ENCODE results near the gene CSRNP3. TPM values are rescaled to one million over a fixed set of nuclear protein-coding genes. Genes with fewer than 3 reads are reported as not detected.
A peak's percentile ranks its signal among the peaks of the same experiment; 100 is the strongest.

The CSRNP3 gene
- total RNA-seq, 1 experiment from 2014 or later = not detected

- DNase-seq (ENCODE audit: low read depth) = no peak
These were observed 212.3 kb downstream of the CSRNP3 start for GRCh38 chr2:165681841-165682240.

- DNase-seq (ENCODE audit: low read depth) = no peak
These were observed 213.0 kb downstream of the CSRNP3 start for GRCh38 chr2:165682546-165682945.

- no peak for DNase-seq (ENCODE audit: low read depth)
These were observed 217.3 kb downstream of the CSRNP3 start for GRCh38 chr2:165686800-165687199.

GRCh38 chr2:165687426-165688002 is 218.0 kb downstream of the CSRNP3 start:
- DNase-seq (ENCODE audit: low read depth) = no peak

DNA sequence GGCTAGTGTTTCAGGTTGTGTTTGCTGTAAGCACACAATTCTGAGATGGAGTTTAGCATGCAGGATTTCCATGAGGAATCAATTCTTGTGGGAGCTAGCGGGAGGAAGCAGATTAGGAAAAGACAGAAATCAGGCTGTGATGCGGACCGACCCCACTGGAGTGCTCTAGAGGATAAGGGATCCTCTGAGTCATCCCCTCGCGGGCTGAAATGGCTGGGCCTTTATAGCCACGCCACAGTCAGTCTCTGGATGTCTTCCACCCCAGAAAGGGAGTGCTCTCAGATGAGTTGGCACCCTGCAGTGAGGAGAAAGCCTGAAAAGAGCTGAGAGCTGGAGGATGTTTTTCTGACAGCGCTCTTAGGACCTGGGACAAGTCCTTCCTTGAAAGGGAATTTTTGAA is 222.1 kb downstream of the CSRNP3 start:
- peak; percentile 21 for DNase-seq (ENCODE audit: low read depth)

- no peak for DNase-seq (ENCODE audit: low read depth)
These were observed 223.4 kb downstream of the CSRNP3 start for GRCh38 chr2:165692906-165693305.

GRCh38 chr2:165693838-165694237 is 224.3 kb downstream of the CSRNP3 start:
- DNase-seq (ENCODE audit: low read depth) = no peak

- no peak for DNase-seq (ENCODE audit: low read depth)
These were observed 228.4 kb downstream of the CSRNP3 start for GRCh38 chr2:165697748-165698443.

GRCh38 chr2:165698444-165698884 is 229.0 kb downstream of the CSRNP3 start:
- DNase-seq (ENCODE audit: low read depth) = peak; percentile 3

- DNase-seq (ENCODE audit: low read depth) = no peak
These were observed 230.4 kb downstream of the CSRNP3 start for GRCh38 chr2:165699946-165700345.

- DNase-seq (ENCODE audit: low read depth) = no peak
These were observed 231.0 kb downstream of the CSRNP3 start for GRCh38 chr2:165700531-165700930.

DNA sequence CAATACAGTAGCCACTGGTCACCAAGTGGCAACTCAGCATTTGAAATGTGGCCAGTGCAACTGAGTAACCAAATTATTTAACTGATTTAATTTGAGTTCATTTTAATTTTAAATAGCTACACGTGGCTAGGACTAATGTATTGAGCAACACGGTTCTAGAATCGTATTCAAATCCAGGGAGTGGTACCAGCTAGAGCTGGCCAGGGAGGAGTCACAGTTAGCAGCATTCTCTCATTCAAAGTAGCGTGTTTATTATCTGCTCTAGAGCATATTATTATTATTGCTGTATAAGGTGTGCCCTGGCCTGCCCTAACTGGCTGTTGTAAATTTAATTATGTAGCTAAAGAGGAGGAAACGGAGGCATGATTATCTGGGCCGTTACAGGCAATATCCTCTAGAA is 231.6 kb downstream of the CSRNP3 start:
- DNase-seq (ENCODE audit: low read depth) = no peak

- no peak for DNase-seq (ENCODE audit: low read depth)
These were observed 237.5 kb downstream of the CSRNP3 start for GRCh38 chr2:165706960-165707487.

DNA sequence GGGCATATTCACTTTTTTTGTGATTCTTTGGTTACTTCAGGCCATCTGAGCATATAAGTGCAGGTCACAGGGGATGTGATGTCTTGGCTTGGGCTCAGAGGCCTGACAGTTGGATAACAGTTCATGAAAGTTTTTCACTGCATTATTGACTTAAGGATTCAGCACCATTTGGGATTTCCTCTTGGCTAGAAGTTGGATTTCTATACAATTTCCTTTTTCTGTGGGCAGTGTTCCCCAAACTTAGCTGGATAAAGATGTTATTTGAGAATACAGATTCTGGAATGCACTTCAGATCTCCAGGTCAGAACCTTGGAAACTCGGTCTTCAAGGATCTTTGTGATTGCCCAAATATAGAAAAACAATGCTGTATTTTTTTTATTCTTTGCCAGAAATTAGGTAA is 246.6 kb downstream of the CSRNP3 start:
- no peak for DNase-seq (ENCODE audit: low read depth)

GRCh38 chr2:165718610-165719210 is 249.2 kb downstream of the CSRNP3 start:
- no peak for DNase-seq (ENCODE audit: low read depth)

- peak; percentile 72 for DNase-seq (ENCODE audit: low read depth)
These were observed 251.0 kb downstream of the CSRNP3 start for GRCh38 chr2:165720511-165720910.

DNA sequence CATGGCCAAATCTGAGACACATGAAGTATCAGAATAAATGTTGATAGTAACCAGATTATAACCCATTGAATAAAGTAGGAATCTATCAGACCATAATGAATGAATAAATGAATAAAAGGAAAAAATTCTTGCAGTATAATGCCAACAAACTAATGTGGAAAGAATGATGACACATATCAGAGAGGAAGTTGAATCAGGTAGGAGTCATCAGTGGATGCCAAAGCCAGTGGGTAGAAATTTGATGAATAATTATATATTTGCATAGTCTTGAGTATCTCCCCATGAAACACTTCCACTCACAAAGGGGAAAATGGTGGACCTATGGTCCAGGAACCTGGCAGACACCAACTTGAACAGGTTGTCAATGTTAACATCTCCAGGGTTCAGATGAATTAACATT is 255.9 kb downstream of the CSRNP3 start:
- peak; percentile 50 for DNase-seq (ENCODE audit: low read depth)

Other genes starting within 250 kb of the CSRNP3 start
- gene SCN2A, start 230.3 kb upstream of the CSRNP3 start, total RNA-seq (2014; rRNA removed; shearing (Covaris generic)) = under 0.01 and 0.29 TPM in 2 replicates